ENCODE data around the gene KDM4F. TPM values are rescaled to one million over a fixed set of nuclear protein-coding genes. Genes with fewer than 3 reads are reported as not detected.
A peak's percentile ranks its signal among the peaks of the same experiment; 100 is the strongest.

The KDM4F gene
- total and polyA plus RNA-seq, 2 donors from 2014 or later: not detected

DNA sequence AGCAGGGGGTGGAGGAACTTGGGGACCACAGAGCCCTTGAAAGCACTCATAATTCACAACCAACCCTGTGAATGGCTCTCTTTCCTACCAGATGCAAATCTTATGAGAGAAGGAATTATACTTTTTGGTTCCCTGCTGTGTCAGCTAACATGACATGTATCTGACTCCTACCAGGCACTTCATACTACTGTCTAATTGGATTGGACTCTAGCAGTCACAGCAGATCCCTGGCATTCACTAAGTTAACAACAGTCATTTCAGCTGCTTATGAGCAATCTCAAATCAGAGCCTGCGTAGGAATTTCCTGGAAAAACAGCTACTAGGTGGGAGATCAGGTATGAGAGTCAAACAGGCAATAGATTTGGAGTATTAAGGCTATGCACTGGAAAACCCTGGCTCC is 29.3 kb downstream of the KDM4F start:
- Histone ChIP-seq H3K9ac (ENCODE audit: low read length in 3 of 3) (no peak overlapping the region), H3K36me3 (ENCODE audit: control insufficient read depth in 2 of 3, insufficient read depth in 3 of 3, low read length in 3 of 3) (no peaks in the 10 kb centered on the region), H3K27ac (ENCODE audit: low read depth in 2 of 2, low read length in 2 of 2) (peak overlapping the region in 1 of 2 donors; percentile 2), H3K4me1 (ENCODE audit: control insufficient read depth in 2 of 3, insufficient read depth in 2 of 3, low read depth in 1 of 3, low read length in 3 of 3) (peaks cover 11 to 31% (median 23%) of the 10 kb centered on the region in 3 donors), H3K27me3 (ENCODE audit: control insufficient read depth, insufficient read depth, low read length) (no peaks in the 10 kb centered on the region), H3K9me3 (ENCODE audit: control insufficient read depth in 2 of 3, insufficient read depth in 1 of 3, low read length in 3 of 3) (no peaks in the 10 kb centered on the region), H3K4me3 (ENCODE audit: low read length in 3 of 3) (no peak overlapping the region)
- intact Hi-C loops (cut with DNase I): loop anchor here (10.0 kb wide), 1 partner anchor 56 kb away; no protein-coding TSS in a partner anchor
- no peak for DNase-seq
- TF ChIP-seq, protein P1, sequence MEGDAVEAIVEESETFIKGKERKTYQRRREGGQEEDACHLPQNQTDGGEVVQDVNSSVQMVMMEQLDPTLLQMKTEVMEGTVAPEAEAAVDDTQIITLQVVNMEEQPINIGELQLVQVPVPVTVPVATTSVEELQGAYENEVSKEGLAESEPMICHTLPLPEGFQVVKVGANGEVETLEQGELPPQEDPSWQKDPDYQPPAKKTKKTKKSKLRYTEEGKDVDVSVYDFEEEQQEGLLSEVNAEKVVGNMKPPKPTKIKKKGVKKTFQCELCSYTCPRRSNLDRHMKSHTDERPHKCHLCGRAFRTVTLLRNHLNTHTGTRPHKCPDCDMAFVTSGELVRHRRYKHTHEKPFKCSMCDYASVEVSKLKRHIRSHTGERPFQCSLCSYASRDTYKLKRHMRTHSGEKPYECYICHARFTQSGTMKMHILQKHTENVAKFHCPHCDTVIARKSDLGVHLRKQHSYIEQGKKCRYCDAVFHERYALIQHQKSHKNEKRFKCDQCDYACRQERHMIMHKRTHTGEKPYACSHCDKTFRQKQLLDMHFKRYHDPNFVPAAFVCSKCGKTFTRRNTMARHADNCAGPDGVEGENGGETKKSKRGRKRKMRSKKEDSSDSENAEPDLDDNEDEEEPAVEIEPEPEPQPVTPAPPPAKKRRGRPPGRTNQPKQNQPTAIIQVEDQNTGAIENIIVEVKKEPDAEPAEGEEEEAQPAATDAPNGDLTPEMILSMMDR (IDR thresholded peaks at IDR 0.05; ENCODE audit: borderline replicate concordance, extremely low read depth, insufficient read depth): no peak
- no peak for FAIRE-seq

DNA sequence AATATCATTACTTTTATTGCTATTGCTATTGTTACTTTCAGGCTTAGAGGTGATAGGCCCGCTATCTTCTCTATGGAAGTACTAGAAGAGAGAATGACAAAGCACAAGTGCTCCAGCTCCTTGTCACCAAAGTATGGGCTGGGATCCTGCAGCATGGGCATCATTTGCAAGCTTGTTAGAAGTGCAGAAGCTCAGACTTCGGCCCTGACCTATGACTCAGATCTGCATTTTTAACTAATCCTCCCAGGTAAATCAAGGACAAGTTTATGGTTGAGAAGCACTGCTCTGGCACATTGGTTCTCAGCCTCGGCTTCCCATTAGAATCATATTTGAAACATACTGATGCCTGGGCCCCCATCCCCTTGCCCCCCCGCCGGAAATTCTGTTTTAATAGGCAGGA is 31.8 kb downstream of the KDM4F start:
- no peaks in the 10 kb centered on the region for H3K27me3 ChIP-seq (ENCODE audit: control insufficient read depth, insufficient read depth, low read length)
- peak overlapping the region in 1 of 2 donors; percentile 75 for H3K27ac ChIP-seq (ENCODE audit: low read depth in 2 of 2, low read length in 2 of 2)
- intact Hi-C loops (cut with DNase I): no loop called here
- no peak overlapping the region for H3K9ac ChIP-seq (ENCODE audit: low read length in 3 of 3)
- no peaks in the 10 kb centered on the region for H3K36me3 ChIP-seq (ENCODE audit: control insufficient read depth in 2 of 3, insufficient read depth in 3 of 3, low read length in 3 of 3)
- H3K4me1 ChIP-seq (ENCODE audit: control insufficient read depth in 2 of 3, insufficient read depth in 2 of 3, low read depth in 1 of 3, low read length in 3 of 3): peaks cover 0 to 15% (median 12%) of the 10 kb centered on the region in 3 donors
- DNase-seq: no peak
- FAIRE-seq: no peak
- no peaks in the 10 kb centered on the region for H3K9me3 ChIP-seq (ENCODE audit: control insufficient read depth in 2 of 3, insufficient read depth in 1 of 3, low read length in 3 of 3)
- TF ChIP-seq, protein P1 (IDR thresholded peaks at IDR 0.05; ENCODE audit: borderline replicate concordance, extremely low read depth, insufficient read depth): no peak
- no peak overlapping the region for H3K4me3 ChIP-seq (ENCODE audit: low read length in 3 of 3)

DNA sequence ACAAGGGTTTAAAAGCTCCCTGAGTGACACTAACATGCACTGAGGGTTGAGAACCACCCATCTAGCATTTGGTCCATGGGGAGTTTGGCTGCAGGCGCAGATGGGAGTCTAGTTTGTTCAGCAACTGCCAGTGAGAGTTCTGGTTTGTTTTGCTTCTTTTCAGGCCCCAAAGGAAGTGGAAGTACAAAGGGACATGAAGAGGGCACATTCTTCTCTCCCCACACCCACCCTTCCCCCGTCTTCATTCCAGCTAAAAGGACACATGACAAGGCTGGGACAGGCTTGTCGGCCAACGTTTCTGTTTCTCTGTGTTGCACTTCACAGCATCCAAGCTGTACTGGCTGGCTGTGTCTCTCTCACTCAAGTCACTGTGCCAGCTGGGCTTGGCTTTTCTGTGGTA is 32.2 kb downstream of the KDM4F start:
- TF ChIP-seq, protein P1 (IDR thresholded peaks at IDR 0.05; ENCODE audit: borderline replicate concordance, extremely low read depth, insufficient read depth): no peak

DNA sequence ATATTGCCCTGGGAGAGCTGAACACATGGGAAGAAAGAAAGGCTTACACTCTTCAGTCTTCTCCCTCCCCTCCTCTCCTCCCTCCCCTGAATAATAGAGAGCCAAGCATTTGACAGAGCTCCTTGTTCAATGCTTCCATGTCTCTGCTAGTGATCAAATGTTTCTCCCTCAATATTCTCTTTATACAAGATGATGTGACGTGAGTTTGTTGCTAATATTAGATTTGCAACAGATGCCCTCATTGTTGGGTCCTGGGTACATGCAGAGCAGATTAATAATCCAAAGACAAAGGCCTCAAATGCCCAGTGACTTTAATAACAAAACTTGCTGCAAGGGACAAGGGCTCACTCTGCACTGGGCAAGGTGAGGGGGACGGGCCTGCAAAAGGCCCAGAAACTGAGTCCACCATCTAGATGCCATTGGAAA is 33.4 kb downstream of the KDM4F start:
- TF ChIP-seq, protein P1 (IDR thresholded peaks at IDR 0.05; ENCODE audit: borderline replicate concordance, extremely low read depth, insufficient read depth): no peak
- Histone ChIP-seq H3K9ac (ENCODE audit: low read length in 3 of 3) (no peak overlapping the region), H3K4me3 (ENCODE audit: low read length in 3 of 3) (no peak overlapping the region), H3K9me3 (ENCODE audit: control insufficient read depth in 2 of 3, insufficient read depth in 1 of 3, low read length in 3 of 3) (no peaks in the 10 kb centered on the region), H3K27ac (ENCODE audit: low read depth in 2 of 2, low read length in 2 of 2) (no peak overlapping the region), H3K36me3 (ENCODE audit: control insufficient read depth in 2 of 3, insufficient read depth in 3 of 3, low read length in 3 of 3) (no peaks in the 10 kb centered on the region), H3K4me1 (ENCODE audit: control insufficient read depth in 2 of 3, insufficient read depth in 2 of 3, low read depth in 1 of 3, low read length in 3 of 3) (peaks cover 0 to 11% (median 9%) of the 10 kb centered on the region in 3 donors), H3K27me3 (ENCODE audit: control insufficient read depth, insufficient read depth, low read length) (no peaks in the 10 kb centered on the region)
- DNase-seq (no peak), FAIRE-seq (no peak)
- intact Hi-C loops (cut with DNase I): no loop called here

More for the DNA sequence above, 32.2 kb downstream of the KDM4F start:
- Histone ChIP-seq H3K9me3 (ENCODE audit: control insufficient read depth in 2 of 3, insufficient read depth in 1 of 3, low read length in 3 of 3) (no peaks in the 10 kb centered on the region), H3K9ac (ENCODE audit: low read length in 3 of 3) (no peak overlapping the region), H3K4me1 (ENCODE audit: control insufficient read depth in 2 of 3, insufficient read depth in 2 of 3, low read depth in 1 of 3, low read length in 3 of 3) (peaks cover 0 to 13% (median 11%) of the 10 kb centered on the region in 3 donors), H3K36me3 (ENCODE audit: control insufficient read depth in 2 of 3, insufficient read depth in 3 of 3, low read length in 3 of 3) (no peaks in the 10 kb centered on the region), H3K4me3 (ENCODE audit: low read length in 3 of 3) (no peak overlapping the region), H3K27ac (ENCODE audit: low read depth in 2 of 2, low read length in 2 of 2) (peak overlapping the region; percentile 74 to 75), H3K27me3 (ENCODE audit: control insufficient read depth, insufficient read depth, low read length) (no peaks in the 10 kb centered on the region)
- DNase-seq (peak in 4 of 5 donors; percentile 24 to 85 (median 58)), FAIRE-seq (no peak)
- intact Hi-C loops (cut with DNase I): no loop called here

Data from kidney (tissue), 14 donors.